Measurements from ENCODE around the gene KANSL1L.

KANSL1L gene

DNA sequence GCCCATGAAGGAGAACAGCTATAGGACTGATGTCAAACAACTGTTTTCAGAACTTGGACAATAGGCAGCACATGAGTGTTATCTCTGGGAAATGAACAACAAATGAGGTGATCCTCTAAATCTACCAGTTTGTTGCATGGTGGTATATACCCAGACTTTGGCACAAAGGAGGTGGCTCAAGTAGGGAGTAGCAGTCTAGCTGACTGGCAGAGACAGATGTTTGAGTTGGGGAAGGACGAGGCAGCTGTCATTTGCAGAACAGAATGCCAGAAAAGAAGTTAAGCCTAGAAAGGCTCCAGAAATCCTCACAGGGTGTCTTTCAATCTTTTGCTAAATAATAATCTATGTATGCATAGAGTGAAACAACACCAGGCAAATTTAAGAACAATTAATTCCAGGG lies 121.4 kb downstream of the KANSL1L start:
- peak; percentile 70 for FAIRE-seq
- no peak for TF ChIP-seq POLR2AphosphoS5 (IDR thresholded peaks at IDR 0.05; ENCODE audit: low read depth, low read length)
- TF ChIP-seq SPI1 (IDR thresholded peaks at IDR 0.05; ENCODE audit: low read depth, low read length): no peak
- no peak for TF ChIP-seq POU2F2 (IDR thresholded peaks at IDR 0.05; ENCODE audit: low read depth, low read length)
- TF ChIP-seq TAF1 (IDR thresholded peaks at IDR 0.05; ENCODE audit: low read depth, low read length): no peak
- no peak for DNase-seq (ENCODE audit: insufficient read length, low spot score)

DNA sequence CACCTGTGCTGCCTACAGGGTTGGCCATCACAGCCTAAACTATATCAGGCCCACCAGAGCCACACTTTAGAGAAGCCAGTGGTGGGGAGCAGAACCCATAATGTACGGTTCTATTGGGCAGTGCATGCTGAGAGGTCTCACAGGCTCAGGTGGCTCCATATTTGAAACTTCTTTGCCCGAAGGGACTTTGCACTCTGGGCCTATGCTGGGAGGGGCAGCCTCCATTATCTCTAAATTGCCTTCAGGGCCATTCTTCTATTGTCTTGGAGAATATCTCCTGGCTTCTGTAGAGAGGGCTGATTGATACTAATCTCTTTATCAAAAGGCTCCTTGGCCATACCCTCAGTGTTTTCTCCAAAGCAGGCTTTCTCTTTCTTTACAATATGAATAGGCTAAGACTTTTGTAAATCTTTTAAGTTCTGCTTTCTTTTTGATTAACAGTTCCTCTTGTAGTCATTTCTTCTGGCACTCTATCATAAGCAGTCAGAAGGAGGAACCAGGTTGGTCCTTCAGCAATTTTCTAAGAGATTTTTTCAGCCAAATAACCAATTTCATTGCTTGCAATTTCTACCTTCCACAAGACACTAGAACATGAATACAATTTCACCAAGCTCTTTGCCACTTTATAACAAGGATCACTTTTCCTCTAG lies 124.2 kb downstream of the KANSL1L start:
- FAIRE-seq: no peak
- no peak for DNase-seq (ENCODE audit: insufficient read length, low spot score)
- no peak for TF ChIP-seq POLR2AphosphoS5 (IDR thresholded peaks at IDR 0.05; ENCODE audit: low read depth, low read length)
- no peak for TF ChIP-seq POU2F2 (IDR thresholded peaks at IDR 0.05; ENCODE audit: low read depth, low read length)
- no peak for TF ChIP-seq SPI1 (IDR thresholded peaks at IDR 0.05; ENCODE audit: low read depth, low read length)

DNA sequence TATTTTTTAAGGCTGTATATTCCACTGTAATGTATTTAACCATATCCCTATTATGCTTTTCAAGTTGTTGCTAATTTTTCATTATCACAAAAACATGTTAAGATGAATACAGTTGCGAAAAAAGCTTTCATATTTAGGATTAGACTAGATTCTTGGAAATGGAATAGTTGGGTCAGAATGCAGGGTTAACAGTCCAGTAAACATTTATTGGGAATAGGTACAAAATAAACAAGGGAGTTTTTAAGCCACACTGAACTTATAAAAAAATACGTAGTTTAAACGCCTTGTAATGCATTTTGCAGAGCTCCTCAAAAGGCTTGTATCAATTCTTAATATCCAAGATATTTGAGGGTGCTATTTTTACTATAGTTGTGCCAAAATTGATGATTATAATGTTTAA lies 133.1 kb downstream of the KANSL1L start:
- no peak for DNase-seq (ENCODE audit: insufficient read length, low spot score)
- FAIRE-seq: no peak
- TF ChIP-seq PAX5 (IDR thresholded peaks at IDR 0.05; ENCODE audit: insufficient read depth, low read length, severe bottlenecking) (no peak), SPI1 (IDR thresholded peaks at IDR 0.05; ENCODE audit: low read depth, low read length) (no peak), POLR2AphosphoS5 (IDR thresholded peaks at IDR 0.05; ENCODE audit: low read depth, low read length) (no peak), POLR2A (IDR thresholded peaks at IDR 0.05; ENCODE audit: low read depth, low read length) (no peak), TAF1 (IDR thresholded peaks at IDR 0.05; ENCODE audit: low read depth, low read length) (no peak), POU2F2 (IDR thresholded peaks at IDR 0.05; ENCODE audit: low read depth, low read length) (no peak)

DNA sequence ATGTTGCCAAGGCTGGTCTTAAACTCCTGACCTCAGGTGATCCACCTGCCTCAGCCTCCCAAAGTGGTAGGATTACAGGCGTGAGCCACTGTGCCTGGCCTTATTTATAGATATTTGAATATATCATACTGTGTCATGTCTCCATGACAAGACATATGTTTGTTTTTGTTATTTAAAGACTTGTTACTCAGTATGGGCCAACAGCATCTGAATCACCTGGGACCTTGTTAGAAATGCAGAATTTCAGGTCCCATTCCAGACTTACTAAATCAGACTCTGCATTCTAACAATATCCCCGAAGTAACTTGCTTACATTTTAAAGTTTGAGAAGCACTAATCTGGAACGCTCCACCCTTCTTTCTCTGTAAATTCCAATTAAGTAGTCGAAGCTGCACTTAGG lies 135.5 kb downstream of the KANSL1L start:
- no peak for FAIRE-seq

DNA sequence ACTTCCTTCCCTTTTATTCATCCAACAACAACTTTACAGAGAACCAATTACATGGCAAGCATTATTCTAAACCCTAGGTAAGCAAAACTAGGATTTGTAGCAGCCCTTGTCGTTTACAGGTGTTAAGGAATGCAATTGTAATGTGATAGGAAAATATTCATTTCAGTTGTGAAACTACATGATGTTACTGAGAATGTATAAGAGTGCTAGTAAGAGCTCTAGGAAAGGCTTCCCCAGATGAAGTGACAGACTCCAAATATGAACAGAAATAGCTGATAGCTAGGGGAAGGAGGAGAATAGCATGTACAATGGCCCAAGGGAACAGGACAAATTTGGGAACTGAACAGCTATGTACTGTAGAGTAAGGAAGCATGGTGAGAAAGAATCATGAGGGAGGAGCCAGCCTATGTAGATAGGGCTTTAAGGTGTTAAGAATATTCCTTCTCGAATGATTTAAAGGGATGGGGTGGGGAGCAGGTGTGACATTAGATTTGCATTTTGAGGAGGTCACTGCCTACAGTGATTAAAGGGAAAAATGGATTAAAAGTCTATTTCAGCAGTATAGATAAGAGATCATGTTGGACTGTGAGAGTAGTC lies 137.0 kb downstream of the KANSL1L start:
- FAIRE-seq (peak; percentile 71), DNase-seq (ENCODE audit: insufficient read length, low spot score) (no peak)
- TF ChIP-seq PAX5 (IDR thresholded peaks at IDR 0.05; ENCODE audit: insufficient read depth, low read length, severe bottlenecking) (no peak), POLR2AphosphoS5 (IDR thresholded peaks at IDR 0.05; ENCODE audit: low read depth, low read length) (0 out of 2 replicates have a peak, but pooled peaks have one; percentile 38)

More for the DNA sequence above, 135.5 kb downstream of the KANSL1L start:
- no peak for TF ChIP-seq POLR2A (IDR thresholded peaks at IDR 0.05; ENCODE audit: low read depth, low read length)
- no peak for DNase-seq (ENCODE audit: insufficient read length, low spot score)

DNA sequence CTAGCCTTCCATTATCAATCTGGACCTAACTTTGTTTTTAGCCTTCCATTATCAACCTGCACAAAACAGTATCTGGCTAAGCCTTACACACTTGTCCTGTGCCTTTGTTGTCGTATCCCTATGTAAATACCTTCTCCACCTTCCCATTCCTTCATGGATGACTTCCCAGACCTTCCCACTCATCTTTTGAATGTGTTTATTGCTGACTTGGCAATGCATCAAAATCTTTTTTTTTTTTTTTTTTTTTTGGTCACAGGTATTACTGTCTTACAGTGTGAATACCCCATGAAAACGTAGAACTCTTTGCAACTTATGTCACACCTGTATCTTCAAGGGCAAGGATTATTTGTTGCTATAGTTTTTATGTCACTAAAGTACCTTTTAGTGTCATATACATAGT lies 143.0 kb downstream of the KANSL1L start:
- FAIRE-seq (no peak), DNase-seq (ENCODE audit: insufficient read length, low spot score) (no peak)
- TF ChIP-seq PAX5 (IDR thresholded peaks at IDR 0.05; ENCODE audit: insufficient read depth, low read length, severe bottlenecking): no peak
- TF ChIP-seq TAF1 (IDR thresholded peaks at IDR 0.05; ENCODE audit: low read depth, low read length): no peak
- no peak for TF ChIP-seq POU2F2 (IDR thresholded peaks at IDR 0.05; ENCODE audit: low read depth, low read length)

DNA sequence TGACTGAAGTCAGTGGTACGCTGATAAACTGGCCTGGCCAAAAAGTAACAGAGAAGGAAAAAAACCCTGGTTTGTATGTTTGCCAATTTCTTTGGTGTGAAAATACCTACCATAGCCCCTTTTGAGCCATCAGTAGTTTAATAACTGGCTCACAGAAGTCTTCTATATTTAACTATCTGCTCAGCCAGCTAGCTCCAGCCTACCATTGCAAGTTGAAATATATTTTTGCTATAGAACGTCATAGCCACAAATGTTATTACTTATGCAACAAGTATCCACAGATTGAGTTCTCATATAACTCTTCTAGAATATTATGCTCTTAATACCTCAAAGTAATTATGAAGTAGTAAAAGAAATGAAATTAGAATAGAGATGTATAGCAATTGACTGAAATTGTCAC lies 143.6 kb downstream of the KANSL1L start:
- FAIRE-seq (no peak), DNase-seq (ENCODE audit: insufficient read length, low spot score) (no peak)
- TF ChIP-seq POU2F2 (IDR thresholded peaks at IDR 0.05; ENCODE audit: low read depth, low read length): no peak
- no peak for TF ChIP-seq POLR2AphosphoS5 (IDR thresholded peaks at IDR 0.05; ENCODE audit: low read depth, low read length)

DNA sequence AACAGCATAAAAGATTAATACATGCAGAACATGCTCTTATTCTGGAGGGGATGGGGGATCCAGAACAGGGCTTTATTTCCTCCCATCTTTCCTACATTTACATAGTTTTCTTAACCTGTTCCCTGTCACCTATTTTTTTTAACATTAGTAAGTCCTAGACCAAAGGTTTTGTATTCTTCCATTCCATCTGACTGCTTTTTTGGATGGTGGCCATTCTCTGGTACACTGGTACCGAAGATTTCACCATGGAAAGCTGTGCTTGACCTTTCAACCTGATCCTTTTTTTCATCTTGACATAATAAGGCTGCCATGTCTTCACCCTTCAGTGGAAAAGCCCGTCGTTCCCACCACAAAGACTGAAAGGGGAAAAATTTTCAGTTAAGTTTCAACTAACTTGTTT lies 148.4 kb downstream of the KANSL1L start:
- no peak for FAIRE-seq
- TF ChIP-seq POLR2A (IDR thresholded peaks at IDR 0.05; ENCODE audit: low read depth, low read length): no peak
- no peak for TF ChIP-seq SPI1 (IDR thresholded peaks at IDR 0.05; ENCODE audit: low read depth, low read length)
- TF ChIP-seq PAX5 (IDR thresholded peaks at IDR 0.05; ENCODE audit: insufficient read depth, low read length, severe bottlenecking): no peak
- no peak for TF ChIP-seq POLR2AphosphoS5 (IDR thresholded peaks at IDR 0.05; ENCODE audit: low read depth, low read length)
- no peak for TF ChIP-seq TAF1 (IDR thresholded peaks at IDR 0.05; ENCODE audit: low read depth, low read length)
- TF ChIP-seq POU2F2 (IDR thresholded peaks at IDR 0.05; ENCODE audit: low read depth, low read length): no peak
- DNase-seq (ENCODE audit: insufficient read length, low spot score): no peak

DNA sequence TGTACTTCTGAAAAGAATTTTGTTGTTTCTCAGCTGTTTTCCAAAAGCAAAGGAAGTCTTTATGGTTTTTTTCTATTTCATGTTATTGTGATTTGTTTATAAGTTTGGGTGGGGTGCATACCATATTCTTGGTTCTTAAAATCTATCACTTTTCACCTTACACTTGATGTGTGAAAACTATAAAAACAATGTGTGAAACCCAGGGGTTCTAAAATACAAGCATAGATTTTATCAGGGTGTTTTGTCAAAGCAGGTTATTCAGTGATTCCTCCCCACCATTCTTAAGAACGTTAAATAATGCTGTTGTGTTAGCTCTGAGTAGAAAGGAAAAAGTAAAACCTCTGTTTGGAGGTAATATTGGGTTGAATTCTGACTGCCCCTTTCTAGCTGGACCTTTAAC lies 151.1 kb downstream of the KANSL1L start:
- TF ChIP-seq TAF1 (IDR thresholded peaks at IDR 0.05; ENCODE audit: low read depth, low read length) (no peak), POLR2A (IDR thresholded peaks at IDR 0.05; ENCODE audit: low read depth, low read length) (no peak)
- FAIRE-seq: no peak
- no peak for DNase-seq (ENCODE audit: insufficient read length, low spot score)

DNA sequence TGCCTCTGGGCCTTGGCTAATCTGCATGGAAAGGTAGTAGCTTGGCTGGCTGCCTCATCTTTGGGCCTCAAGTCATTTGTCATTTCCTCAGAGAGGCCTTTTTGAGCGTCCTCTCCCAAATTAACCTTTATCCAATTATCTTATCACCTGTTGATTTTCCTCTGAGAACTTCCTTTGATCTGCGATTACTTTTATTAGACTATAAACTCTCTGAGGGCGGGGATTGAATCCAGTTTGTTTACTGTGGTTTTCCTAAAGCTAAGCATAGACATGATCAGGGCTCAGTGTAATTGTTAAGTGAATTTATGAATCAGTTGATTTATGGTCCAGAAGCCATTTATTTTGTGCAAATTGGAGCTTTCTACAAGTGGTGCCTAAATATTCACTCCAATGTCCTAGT lies 161.3 kb downstream of the KANSL1L start:
- DNase-seq (ENCODE audit: insufficient read length, low spot score): no peak
- TF ChIP-seq SPI1 (IDR thresholded peaks at IDR 0.05; ENCODE audit: low read depth, low read length) (no peak), PAX5 (IDR thresholded peaks at IDR 0.05; ENCODE audit: insufficient read depth, low read length, severe bottlenecking) (no peak), TAF1 (IDR thresholded peaks at IDR 0.05; ENCODE audit: low read depth, low read length) (no peak)
- no peak for FAIRE-seq

DNA sequence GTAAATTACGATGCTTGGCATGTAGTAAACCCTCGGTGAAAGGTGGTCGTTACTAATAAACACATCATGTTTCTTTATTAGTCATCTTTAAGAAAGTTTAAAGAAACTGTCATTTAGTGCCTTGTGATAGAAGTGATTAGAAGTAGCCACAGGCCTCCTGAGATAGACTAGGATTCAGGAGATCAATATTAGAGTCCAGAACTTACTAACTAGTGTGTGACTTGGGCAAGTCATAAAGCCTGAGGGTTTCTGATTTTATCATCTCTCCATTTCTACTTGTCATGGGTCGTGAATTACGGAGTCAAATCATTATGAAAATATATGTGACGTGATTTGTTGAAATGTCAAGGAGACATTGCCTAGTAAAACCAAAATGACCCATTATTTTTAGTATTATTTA lies 162.1 kb downstream of the KANSL1L start:
- FAIRE-seq (no peak), DNase-seq (ENCODE audit: insufficient read length, low spot score) (no peak)
- TF ChIP-seq PAX5 (IDR thresholded peaks at IDR 0.05; ENCODE audit: insufficient read depth, low read length, severe bottlenecking): no peak
- TF ChIP-seq SPI1 (IDR thresholded peaks at IDR 0.05; ENCODE audit: low read depth, low read length): no peak
- no peak for TF ChIP-seq POLR2A (IDR thresholded peaks at IDR 0.05; ENCODE audit: low read depth, low read length)
- TF ChIP-seq POU2F2 (IDR thresholded peaks at IDR 0.05; ENCODE audit: low read depth, low read length): no peak
- no peak for TF ChIP-seq POLR2AphosphoS5 (IDR thresholded peaks at IDR 0.05; ENCODE audit: low read depth, low read length)
- TF ChIP-seq TAF1 (IDR thresholded peaks at IDR 0.05; ENCODE audit: low read depth, low read length): no peak
